Lower lobe of right lung (tissue), 2 donors: ENCODE data around the gene UNC5C. TPM values are rescaled to one million over a fixed set of nuclear protein-coding genes. Genes with fewer than 3 reads are reported as not detected.

Source experiments
- ATAC-seq, 2 donors: fragments of 200-7000 bp; cut with Tn5 transposase; one replicate each; pipeline ENCODE4 v1.9.1; 2020 to 2022; ENCODE audit warnings: mild to moderate bottlenecking in 2 of 2, moderate library complexity in 2 of 2
- DNase-seq: peaks from one replicate; pipeline ENCODE4 v3.0.0-alpha.2; 2020
- H3K27ac ChIP-seq: fragments of 200-600 bp; one replicate; pipeline ENCODE4 v1.8.0; 2022
- H3K27me3 ChIP-seq: fragments of 200-600 bp; one replicate; pipeline ENCODE4 v1.8.0; 2022; ENCODE audit warnings: low read depth
- H3K36me3 ChIP-seq: fragments of 200-600 bp; one replicate; pipeline ENCODE4 v1.8.0; 2022; ENCODE audit warnings: mild to moderate bottlenecking
- H3K4me1 ChIP-seq: fragments of 200-600 bp; one replicate; pipeline ENCODE4 v1.8.0; 2022
- H3K4me3 ChIP-seq: fragments of 200-600 bp; one replicate; pipeline ENCODE4 v1.8.0; 2022; ENCODE audit warnings: mild to moderate bottlenecking
- H3K9me3 ChIP-seq: fragments of 200-600 bp; one replicate; pipeline ENCODE4 v1.8.0; 2022
- intact Hi-C: fragments of 100-400 bp; cut with DNase I; formaldehyde crosslinking; loops from one replicate; pipeline ENCODE4 v1.11.0; 2022
- total RNA-seq: library from RNA; stranded (reverse); fragmentation: NEBNext Ultra II Directional; extraction: Animal tissue kit (Norgen Biotek cat#: 25700); gene quantifications from one replicate; pipeline ENCODE4 v1.2.1, GENCODE V29; 2021
- TF ChIP-seq, protein P1 (sequence below): fragments of 200-600 bp; IDR thresholded peaks from one replicate; pipeline ENCODE4 v1.8.0; 2022; ENCODE audit warnings: antibody characterized with exemption, mild to moderate bottlenecking
- donor health status: DM: no; HTN: yes; CAD: no; lungs with severe emphysema.

The UNC5C gene
- total RNA-seq, 1 donor from 2014 or later, result 5.1 TPM

DNA sequence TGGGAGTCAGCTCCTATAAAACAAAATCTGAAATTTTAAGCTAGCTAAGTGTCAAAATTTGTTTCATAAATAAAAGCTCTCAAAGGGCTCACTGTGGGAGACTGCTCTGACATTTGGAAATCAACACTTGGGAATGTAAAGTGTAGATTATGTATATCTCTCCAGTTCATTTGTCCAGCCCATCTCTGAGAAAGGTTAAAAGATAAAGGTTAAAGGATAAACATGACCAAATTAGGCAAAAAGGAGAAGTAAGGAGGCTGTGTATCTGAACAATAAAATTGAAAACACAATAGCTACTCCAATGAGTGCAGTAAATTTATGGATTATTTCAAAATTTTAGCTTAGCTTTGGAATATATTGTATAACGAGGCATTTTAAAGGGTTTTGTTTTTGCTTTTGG, 304.9 kb downstream of the UNC5C start:
- intact Hi-C loops, result no loop called here
- DNase-seq, result no peak
- no peaks in the 10 kb centered on the region for H3K9me3 ChIP-seq

DNA sequence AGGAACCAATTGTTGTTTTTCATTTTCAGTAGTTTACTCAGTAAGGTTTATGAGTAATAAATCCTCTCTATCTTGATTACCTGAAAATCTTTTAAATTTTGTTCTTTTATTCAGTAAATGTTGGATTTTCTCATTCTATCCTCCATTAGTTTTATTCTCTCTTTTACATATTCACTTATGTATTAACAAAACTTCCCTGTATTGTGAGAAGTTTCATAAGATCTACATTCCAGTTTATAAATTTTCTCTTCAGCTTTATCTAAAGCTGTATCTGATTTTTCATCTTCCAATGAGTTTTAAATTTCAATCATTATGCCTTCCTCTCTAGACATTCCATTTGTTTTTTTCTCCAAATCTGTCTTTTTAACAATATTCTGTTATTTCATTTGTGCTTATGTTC, 310.2 kb downstream of the UNC5C start:
- no peak overlapping the region for H3K27ac ChIP-seq
- H3K4me3 ChIP-seq, result no peak overlapping the region
- H3K9me3 ChIP-seq, result no peaks in the 10 kb centered on the region
- TF ChIP-seq, protein P1, sequence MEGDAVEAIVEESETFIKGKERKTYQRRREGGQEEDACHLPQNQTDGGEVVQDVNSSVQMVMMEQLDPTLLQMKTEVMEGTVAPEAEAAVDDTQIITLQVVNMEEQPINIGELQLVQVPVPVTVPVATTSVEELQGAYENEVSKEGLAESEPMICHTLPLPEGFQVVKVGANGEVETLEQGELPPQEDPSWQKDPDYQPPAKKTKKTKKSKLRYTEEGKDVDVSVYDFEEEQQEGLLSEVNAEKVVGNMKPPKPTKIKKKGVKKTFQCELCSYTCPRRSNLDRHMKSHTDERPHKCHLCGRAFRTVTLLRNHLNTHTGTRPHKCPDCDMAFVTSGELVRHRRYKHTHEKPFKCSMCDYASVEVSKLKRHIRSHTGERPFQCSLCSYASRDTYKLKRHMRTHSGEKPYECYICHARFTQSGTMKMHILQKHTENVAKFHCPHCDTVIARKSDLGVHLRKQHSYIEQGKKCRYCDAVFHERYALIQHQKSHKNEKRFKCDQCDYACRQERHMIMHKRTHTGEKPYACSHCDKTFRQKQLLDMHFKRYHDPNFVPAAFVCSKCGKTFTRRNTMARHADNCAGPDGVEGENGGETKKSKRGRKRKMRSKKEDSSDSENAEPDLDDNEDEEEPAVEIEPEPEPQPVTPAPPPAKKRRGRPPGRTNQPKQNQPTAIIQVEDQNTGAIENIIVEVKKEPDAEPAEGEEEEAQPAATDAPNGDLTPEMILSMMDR, result no peak
- ATAC-seq (no peak), DNase-seq (no peak)
- no peaks in the 10 kb centered on the region for H3K27me3 ChIP-seq
- H3K36me3 ChIP-seq, result no peaks in the 10 kb centered on the region
- H3K4me1 ChIP-seq, result no peaks in the 10 kb centered on the region
- intact Hi-C loops, result no loop called here

More for the DNA sequence above, 304.9 kb downstream of the UNC5C start:
- no peak for ATAC-seq
- TF ChIP-seq, protein P1, result no peak
- Histone ChIP-seq H3K36me3 (no peaks in the 10 kb centered on the region), H3K4me3 (no peak overlapping the region), H3K27ac (no peak overlapping the region), H3K4me1 (no peaks in the 10 kb centered on the region), H3K27me3 (no peaks in the 10 kb centered on the region)

DNA sequence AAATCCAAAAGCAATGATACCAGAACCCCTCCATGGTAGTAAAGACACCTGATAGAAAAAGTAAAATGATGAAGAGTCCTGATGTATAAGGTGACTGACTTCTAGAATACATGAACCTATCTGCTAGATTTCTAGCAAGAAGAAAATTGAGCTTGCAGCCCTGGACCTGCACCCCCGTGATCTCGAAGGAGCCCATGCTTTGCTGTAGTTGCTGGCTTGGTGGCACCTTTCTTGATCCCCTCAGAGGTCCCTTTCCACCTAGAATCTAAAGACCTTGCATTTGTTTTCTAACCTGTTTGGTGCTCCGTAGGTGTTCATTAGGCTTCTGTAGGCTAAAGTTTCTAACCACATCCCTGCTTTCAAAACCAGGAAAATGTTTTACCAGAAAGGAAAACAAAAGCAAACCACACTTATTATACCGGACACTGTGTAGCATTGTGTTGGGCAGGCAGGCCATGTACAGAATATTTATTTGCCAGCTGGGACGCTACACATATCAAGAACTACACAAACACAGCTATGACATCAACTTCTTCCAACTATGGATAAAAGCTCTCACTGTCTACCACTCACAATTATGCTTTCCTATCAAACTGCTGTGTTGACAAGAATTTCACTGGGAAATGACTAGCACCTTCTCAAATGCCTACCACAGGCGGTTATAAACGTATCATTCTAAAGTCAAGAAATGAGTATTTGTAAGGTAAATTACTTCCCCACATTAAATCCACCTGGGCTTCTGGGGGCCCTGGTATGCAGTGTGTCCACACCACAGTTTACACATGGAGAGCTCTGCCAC, 316.2 kb downstream of the UNC5C start:
- TF ChIP-seq, protein P1, result no peak
- H3K27ac ChIP-seq, result no peak overlapping the region
- ATAC-seq, result no peak
- DNase-seq, result no peak
- no peak overlapping the region for H3K4me3 ChIP-seq
- no peaks in the 10 kb centered on the region for H3K9me3 ChIP-seq
- intact Hi-C loops, result no loop called here
- no peaks in the 10 kb centered on the region for H3K4me1 ChIP-seq
- H3K36me3 ChIP-seq, result no peaks in the 10 kb centered on the region
- H3K27me3 ChIP-seq, result no peaks in the 10 kb centered on the region

DNA sequence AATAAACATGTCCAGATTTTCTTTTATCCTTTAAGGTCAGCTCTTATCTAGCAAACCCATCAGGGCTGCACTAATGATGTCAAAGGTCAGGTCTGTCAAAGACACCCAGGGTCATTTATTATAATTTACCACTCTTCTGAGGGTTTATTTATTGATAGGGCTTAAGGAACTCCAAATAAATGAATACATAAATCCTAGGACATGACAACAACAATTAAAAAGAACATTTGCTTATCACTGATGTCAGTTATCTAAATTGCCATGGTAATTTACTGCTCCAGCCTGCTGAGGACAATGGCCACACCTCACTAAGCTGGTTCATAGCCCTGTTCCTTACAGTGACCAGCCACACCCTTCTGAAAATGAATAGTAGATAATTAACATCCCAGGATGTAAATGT, 317.1 kb downstream of the UNC5C start:
- ATAC-seq (no peak), DNase-seq (no peak)
- Histone ChIP-seq H3K36me3 (no peaks in the 10 kb centered on the region), H3K27me3 (no peaks in the 10 kb centered on the region), H3K4me1 (no peaks in the 10 kb centered on the region), H3K27ac (no peak overlapping the region), H3K4me3 (no peak overlapping the region), H3K9me3 (no peaks in the 10 kb centered on the region)
- TF ChIP-seq, protein P1, result no peak
- intact Hi-C loops, result no loop called here

DNA sequence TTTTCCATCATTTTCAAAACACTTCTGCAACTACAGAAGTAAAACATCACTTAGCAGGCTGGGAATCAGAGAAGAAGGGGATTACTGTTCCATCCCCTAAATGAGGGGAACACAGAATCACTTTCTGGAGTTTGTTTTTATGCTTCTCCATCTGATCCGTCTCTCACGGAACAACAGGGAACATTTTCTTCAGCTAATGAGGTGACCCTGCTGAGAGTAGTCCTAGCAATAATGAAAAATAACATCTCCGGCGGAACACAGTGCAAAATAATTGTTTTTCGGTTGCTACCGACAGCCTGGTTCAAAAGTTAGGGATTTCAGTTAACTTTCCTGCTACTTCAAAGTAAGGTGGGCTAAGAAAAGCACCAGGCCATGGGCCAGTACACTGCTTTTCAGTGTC, 322.9 kb downstream of the UNC5C start:
- intact Hi-C loops, result no loop called here
- Histone ChIP-seq H3K27me3 (no peaks in the 10 kb centered on the region), H3K4me3 (no peak overlapping the region), H3K9me3 (no peaks in the 10 kb centered on the region), H3K27ac (no peak overlapping the region), H3K4me1 (no peaks in the 10 kb centered on the region), H3K36me3 (no peaks in the 10 kb centered on the region)
- DNase-seq, result no peak
- no peak for ATAC-seq
- TF ChIP-seq, protein P1, result no peak
